CD4-positive, alpha-beta T cell treated with Interleukin-4 for 1 hour (primary cell): Measurements from ENCODE around the gene RGS8.

Experiments
- DNase-seq, 2 donors: peaks; one replicate each; pipeline ENCODE4 v3.0.0-alpha.2; 2020 to 2022

RGS8 gene

DNA sequence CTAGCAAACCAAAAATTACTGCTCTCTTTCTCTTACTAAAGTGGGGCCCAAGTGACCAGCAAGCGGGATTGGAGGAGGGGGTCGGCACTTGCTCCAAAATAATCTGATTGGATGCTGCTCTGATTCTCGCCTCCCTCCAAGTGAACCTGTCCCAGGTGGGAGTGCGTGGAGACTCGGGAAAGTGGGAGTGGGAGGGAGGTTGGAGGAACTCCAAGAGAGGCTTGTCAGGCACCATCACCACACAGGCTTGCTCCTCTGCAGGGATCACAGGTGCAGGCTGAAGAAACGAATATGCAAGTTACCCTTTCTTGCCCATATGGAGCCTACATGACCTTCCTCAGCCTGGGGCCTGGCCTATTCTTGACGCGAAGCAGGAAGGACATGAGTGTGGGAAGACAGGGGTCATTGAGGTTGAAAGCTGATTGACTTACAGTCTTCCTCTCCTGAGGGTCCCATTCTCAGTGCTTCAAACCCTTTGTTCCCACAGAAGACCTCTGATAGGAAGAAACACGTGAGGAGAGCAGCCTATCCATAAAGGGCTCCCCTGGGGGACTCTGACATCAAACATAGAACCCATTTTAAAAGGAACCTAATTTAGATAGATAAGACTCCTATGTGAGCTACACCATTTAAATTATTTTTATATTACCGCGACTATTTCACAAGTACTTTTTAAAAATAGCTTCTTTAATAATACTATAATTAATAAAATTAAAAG, 14.2 kb downstream of the RGS8 start:
- no peak for DNase-seq

DNA sequence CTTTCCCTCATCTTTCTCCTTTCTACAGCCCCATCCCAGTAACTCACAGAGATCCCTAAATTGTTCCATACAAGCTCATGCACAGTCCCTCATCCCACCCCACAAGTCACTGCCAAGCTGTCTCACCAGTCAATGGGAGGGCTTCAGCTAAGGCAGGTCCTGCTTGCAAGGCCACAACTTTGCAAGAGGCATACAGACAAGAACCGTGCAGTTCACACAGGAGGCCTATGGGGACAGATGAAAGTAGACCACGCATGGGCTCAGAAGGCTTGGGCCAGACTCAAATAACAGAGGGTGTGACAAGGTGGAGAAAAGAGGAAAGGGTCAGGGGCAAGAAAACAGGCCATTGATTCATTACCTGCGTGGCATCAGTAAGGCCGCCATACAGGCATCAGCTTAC, 15.1 kb downstream of the RGS8 start:
- no peak for DNase-seq

DNA sequence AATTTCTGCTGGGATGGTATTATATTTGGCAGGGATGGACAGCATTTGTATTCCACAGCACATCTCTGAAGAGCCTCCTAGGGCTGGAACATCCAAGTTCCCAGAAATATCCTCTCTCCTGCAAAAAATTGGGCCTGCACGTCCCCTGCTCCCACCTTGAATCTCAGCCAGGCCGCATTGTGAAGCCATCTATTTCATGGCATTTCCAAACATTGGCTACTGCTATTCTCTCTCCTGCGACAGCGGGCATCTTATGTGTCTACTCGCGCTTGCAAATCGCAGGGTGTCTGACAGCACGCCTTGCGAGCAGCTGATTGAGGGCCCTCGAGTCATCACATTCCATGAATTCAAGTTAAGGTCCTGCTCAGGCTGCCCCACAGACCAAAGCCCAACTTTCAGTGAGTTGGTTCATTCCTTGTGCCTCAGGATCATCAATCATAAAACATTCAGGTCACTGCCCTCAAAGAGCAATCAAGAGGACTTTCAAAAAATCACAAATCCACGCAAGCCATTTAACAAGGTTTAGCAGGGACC, 15.8 kb downstream of the RGS8 start:
- no peak for DNase-seq

DNA sequence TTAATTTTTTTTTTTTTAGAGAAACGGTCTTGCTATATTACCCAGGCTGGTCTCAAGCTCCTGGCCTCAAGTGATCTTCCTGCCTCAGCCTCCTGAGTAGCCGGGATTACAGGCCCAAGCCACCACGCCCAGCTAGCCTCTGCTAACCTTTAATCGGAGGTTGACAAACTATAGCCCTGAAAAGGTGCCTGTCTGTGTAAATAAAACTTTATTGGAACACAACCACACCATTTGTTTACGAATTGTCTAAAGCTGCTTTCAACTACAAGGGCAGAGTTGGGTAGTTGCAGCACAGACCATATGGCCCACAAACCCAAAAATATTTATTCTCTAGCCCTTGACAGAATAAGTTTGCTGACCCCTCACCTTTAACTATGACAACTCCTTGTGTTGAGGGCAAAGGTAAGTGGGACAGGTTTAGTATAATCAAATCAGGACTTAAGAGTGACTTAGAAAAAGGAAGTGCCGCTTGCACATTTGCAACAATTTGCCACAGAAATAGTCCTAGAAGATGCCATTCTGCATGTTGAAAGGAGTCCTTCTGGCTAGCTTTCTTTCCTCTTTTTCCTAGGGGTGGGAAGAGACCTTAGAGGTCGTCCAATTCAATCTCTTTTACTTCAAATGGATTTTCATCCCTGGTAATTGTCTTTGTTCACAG, 16.4 kb downstream of the RGS8 start:
- DNase-seq: no peak

DNA sequence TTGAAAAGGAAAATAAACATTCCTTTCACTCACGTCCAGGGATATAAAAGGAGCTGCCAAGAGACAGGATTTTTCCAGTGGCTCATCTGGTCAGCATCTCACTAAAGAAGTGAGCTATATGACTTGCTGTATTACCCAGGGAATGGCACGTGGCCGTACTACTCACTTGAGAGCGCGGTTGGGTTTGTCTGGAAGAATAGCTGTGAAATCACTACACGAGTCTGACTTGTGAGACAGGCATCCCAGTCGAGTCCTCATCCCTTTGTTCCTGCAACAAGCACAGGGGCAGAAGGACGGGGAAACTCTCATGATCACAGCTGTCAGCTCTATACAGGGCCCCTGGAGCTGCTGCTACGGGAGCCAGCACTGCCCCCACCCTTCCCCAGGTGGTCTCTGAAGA, 17.7 kb downstream of the RGS8 start:
- DNase-seq: no peak

DNA sequence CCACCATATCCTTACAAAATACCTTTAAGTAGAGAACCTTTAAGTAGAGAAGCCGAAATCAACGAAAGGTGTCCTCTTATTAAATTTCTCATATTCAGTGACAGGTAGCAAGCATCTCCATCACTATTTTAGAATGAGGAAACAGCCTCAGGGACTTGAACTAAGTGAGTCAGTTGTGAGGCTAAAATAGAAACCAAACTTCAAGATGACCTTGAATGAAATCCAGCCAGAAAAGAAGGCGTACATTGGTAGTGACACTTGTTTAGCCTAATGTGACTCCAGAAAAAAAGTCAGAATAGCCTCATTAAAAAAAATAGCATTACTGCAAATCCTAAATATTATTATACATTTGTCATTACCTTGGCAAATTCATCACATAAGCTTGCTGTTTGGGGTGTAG, 20.1 kb downstream of the RGS8 start:
- DNase-seq: no peak

DNA sequence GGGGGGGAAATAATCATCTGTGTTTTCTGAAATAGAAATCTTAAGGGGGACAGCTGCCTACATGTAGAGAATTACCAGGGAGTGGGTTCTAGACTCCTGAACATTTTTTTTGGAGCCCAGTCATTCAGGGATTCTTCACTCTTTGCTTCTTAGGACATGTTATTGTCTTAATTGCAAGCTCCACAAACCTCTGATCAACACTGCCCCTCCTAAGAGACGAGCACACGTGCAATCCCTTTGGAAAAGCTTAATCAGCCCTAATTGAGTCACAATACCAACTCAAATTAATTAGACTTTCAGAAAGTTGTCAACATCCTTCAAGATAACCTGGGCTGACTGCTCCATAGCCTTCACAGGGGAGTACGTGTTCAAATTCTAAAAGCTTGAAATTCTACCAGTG, 21.4 kb downstream of the RGS8 start:
- DNase-seq: no peak

DNA sequence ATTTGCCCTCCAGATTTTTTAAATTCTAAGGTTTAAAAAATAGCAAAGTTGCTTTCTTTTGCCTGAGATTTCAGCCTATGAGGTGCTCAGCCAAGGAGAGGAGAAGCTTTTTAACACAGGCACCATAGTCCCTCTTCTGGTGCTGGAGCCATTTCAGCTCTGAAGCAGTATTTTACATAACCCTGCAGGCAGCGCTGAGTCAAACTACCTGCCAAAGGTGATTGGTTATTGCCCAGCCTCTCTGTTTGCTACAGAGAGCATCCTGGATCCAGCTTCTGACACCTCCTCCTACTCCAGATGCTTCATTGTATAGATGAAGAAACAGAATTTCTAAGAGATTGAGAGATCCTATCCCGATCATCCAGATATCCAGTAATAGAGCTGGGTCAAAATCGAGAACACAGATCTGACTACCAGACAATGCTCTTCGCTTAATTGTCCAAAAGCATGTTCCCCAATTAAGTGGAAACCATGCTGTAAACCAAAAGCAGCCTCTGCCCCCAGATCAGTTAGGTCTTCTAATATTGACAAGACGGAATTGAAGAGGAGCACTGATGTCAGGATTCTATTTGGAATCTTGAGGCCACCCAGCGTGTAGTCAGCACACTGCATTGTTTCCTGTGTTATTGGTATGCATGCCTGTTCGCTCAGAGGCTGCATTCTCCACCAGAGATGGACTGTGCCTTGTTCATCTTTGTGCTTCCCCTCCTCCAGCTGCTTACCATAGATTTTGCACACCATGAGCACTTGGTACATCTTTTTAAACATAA, 22.1 kb downstream of the RGS8 start:
- DNase-seq: no peak

DNA sequence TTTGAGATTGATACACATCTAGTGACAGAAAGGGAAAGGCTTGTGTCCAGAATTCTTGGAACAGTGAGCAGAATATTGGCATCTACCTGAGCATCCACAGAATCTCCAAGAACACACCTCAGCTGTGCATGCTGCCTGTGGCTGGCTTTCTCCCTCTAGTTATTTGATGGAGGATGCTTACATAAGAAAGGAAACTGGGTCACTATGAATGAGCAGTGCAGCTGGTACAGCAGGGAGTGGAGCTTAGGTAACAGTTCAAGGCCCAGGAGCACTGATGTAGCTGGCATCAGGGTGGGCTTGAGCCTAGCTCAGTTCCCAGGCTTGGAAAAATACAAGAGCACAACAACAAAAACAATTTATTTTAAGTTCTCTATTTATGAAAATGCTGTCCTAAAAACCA, 26.3 kb downstream of the RGS8 start:
- DNase-seq: no peak

DNA sequence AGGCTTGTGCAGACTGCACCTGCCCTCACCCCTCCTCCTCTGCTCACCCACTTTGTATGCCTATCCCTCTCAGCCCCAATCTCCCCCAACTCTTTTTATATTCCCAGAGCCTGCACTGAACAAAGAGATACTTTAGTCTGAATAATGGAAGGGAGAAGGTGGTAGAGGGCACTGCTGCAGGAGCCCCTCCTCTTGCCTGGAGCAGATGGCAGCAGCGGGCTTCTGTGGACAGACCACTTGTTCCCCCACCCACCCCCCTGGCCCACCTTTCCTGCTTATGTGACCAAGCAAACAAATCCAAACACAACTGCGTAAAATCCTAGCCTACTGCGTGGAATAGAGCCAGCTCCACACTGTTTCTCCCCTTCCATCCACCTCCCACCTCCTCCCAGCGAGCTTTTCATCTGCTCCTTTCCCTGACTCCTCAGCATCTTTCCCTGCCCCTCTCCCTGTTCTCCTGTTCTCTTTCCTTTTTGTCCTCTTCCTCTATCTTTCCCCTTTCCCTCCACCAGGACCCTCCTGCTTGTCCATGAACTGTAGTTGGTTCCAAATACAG, 27.5 kb downstream of the RGS8 start:
- DNase-seq: no peak

DNA sequence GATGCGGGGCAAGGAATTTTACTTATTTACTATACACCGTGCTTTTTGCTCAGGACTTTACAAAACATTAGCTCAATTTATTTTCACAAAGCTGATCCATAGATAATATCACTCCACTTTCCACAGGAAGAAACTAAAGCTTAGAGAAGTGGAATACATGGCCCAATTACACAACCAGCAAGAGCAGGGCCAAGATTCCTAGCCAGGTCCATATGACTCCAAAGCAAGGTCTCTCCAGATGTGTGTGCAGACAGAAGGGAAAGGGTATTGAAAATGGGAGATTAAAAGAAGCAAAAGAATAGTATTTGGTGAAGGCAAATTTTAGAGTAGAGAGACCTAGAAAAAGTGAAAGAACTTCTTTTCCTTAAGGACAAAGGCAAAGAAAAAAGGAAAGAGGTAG, 30.4 kb downstream of the RGS8 start:
- no peak for DNase-seq

DNA sequence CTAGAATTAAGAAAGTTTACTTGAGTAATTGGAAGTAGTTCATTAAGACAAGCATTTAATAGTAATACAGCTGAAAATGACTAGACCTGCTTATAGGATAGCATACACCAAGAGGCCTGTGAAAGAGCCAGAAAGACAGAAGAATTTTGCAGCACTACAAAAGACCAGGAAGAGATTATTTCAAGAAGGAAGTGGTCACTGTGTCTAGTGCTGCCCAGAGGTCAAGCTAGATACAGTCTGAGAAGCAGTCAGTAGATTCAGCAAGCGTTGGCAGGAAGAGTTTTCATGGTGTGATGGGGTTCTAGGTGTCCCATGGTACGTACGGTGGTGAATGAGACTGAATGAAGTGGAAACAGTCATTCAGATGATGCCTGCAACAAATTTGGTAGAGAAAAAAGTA, 31.5 kb downstream of the RGS8 start:
- DNase-seq: no peak

DNA sequence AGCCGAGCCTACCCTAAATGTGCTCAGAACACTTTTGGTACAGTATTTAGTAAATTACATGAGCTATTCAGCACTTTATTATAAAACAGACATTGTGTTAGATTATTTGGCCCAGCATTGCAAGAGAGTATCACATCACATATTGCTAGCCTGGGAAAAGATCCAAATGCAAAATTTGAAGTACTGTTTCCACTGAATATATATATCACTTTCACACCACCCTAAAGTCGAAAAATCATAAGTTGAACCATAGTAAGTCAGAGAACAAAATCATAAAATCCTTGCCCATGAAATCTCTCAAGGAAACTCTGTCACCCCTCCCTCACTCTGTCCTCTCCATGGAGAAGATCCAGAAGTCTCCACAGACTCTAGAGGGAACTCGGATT, 33.1 kb downstream of the RGS8 start:
- DNase-seq: no peak

DNA sequence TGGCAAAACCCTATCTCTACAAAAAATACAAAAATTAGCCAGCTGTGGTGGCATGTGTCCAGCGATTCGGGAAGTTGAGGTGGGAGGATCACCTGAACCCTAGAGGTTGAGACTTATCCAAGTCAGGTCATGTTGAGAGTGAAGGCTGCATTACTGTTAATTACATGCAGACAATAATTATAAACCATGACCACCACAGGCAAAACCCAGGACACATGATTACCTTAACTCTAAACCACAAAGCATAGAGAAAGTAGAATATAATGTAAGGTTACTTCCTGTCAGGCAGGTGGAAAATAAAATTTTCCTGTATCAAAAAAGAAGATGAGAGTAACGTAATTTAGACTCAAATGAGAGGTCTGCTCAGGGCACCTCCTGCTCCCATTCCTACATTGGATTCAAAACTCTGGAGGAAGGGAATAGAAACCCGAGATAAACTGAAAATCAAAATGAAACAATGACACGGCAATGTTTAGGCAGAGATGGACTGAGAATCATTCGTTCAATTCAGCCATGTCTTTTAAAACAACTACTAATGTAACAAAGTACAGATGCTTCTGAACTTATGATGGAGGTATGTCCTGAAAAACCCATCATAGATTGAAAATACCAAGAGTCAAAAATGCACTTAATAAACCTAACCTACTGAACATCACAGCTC, 33.6 kb downstream of the RGS8 start:
- DNase-seq: no peak

DNA sequence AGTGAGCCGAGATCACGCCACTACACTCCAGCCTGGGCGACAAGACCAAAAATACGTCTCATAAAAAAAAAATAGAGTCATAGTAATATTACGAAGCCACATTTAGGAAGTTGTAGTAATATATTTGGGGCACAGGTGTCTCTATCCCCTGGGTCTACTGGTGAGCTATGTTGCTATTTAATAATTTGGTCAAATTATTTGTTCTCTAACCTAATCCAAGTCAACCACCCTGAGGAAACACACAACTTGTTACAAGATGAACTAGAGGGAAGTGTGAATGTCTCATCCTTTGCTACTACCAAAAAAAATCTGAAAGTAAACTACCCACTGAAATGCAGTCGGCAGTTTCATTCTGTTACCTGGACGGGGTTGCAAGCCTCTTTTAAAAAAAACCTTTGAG, 35.3 kb downstream of the RGS8 start:
- no peak for DNase-seq

DNA sequence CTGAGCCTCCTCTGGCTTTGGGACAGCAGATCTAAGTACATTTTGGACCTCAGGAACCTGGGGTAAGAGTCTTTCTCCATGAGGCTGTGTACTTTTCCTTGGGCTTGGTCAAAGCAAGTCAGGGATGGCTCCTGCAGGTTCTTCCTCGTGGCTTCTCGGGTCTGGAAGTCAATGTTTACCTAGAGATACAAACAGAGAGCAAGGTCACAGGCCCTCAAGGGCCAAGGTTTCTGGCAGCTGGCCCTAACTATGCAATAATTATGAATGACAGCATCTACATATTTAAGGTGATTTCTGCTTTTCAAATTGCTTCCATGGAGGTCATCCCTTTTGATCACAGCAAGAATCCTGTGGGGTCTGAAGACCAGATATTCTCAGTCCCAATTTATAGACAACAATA, 37.6 kb downstream of the RGS8 start:
- DNase-seq: no peak

DNA sequence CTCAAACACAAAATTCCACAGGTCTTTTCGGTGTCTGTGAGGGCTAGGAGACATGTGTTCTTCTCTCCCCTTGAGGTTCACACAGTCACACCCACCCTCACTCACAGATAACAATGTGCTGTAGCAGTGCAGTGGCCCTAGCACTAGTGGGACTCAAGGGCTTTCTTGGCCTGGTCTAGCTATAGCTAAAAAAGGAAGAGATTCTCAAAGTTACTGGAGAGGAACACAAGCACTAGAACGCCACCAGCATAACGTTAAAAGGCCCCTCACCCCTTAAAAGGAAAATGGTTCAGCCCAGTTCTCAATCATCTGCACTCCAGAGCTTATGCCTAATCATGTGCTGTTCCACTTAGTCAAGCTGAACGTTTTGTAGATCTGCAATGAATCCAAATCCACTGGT, 39.5 kb downstream of the RGS8 start:
- no peak for DNase-seq

DNA sequence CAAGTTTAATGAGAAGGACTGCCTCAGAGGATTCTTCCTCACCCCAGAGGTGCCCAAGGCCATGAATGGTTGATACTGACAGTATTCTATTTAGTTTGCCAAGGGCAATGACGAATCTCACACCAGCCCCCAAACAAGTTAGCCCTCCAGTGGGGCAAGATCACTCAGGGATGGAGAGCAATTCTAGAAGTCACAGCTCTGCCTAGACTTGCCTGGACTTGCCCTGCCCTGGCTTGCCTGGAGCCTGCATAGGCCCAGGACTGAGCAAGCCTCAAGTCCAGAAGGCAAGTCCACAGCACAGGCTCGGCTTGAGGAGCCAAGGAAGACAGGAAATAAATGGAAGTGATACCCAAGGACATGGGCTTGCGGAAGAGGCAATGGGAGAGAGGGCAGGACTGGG, 40.7 kb downstream of the RGS8 start:
- no peak for DNase-seq

DNA sequence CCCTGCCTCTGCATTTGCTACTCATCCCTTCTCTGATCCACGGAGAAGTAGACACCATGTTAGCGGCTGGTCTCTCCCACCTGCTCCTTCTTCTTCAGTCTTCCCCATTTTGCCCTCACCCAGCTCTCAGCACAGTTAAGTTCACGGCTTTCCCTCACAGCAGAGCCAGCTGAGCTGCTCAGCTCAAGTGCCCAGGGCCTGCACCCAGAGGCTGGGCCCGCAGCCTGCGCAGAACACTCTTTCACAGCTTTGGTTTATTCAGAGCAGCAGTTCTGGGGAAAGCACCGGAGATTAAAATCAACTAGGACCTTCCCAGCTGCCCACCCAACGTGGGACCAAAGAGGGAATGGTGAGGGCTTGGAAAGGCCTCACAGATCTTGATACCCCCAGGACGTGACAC, 41.9 kb downstream of the RGS8 start:
- DNase-seq: no peak

DNA sequence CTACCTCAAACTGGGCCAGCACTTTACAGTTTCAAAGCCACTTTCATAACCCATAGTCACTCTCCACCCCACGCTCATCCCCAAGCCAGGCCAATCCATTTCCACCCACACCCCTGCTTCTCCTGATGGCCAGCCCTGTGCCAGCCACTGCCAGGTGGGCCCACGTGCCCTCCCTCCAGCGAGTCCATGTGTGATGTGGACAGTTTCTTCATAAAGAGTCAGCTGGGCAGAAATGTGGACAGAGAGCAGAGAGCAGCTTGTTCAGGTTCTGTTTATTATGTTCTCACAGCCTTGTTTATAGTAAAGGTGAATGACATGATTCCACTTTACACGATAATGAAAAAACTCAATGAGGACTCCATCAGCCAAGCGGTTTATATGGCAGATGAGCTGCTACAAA, 42.8 kb downstream of the RGS8 start:
- DNase-seq: no peak

DNA sequence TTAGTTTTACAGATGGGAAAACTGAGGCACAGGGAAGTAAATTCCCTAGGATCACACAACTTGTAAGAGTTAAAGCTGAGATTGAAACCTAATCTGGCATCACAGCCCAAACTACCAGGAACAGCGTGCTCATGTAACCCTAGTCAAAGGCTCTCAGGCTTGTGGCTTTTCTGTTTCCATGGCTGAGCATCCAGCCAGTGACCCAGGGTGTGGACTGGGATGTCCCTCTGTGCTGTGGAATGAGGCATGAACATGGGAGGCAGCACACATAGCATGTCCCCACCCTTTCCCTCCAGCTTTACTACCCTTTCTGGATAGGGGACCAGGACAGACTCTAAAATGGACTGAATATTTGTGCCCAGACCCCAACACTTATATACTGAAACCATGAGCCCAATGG, 45.1 kb downstream of the RGS8 start:
- no peak for DNase-seq

DNA sequence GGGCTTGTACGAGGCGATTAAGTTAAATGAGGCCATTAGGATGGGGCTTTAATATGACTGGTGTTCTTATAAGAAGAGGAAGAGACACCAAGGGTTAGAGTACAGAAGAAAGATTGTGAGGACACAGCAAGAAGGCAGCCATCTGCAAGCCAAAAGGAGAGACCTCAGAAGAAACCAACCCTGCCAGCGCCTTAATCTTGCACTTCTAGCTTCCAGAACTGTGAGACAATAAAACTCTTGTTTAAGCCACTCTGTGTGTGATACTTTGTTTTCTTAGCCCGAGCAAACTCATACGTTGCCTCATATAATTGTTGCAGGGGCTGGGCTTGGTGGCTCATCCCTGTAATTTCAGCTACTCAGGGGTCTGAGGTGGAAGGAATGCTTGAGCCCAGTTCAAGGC, 46.6 kb downstream of the RGS8 start:
- no peak for DNase-seq

DNA sequence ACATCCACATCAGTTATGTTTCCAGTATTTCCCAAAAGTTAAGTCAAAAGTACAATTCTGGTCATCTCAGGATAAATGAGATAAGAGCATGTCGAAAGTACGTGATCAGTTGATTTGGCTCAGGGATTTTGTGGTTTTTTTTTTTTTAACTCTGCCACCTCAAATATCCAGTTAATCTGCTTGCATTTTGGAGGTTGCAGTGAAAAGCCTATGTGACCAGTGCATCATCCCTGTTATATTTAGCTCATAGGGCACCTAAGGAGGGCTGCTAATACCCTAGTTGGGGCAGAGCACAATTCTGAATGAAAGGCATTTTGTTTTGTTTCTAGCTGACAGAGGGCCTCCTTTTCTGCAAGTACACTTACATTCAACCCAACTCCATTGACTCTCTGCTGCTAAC, 48.5 kb downstream of the RGS8 start:
- DNase-seq: no peak
